HepG2 (cell line): Measurements from ENCODE around the gene JPH3. TPM values are rescaled to one million over a fixed set of nuclear protein-coding genes. Genes with fewer than 3 reads are reported as not detected.

ENCODE experiments used
- ARNTL ChIP-seq: sonication (generic); formaldehyde crosslinking; IDR thresholded peaks from 2 replicates; pipeline ENCODE4 v1.4.0; 2020; ENCODE audit warnings: mild to moderate bottlenecking, missing genetic modification reagents
- ISX ChIP-seq: sonication (generic); formaldehyde crosslinking; conservative IDR thresholded peaks from 2 replicates; pipeline ENCODE4 v1.5.0; 2020; ENCODE audit warnings: missing genetic modification reagents
- SAP130 ChIP-seq: IDR thresholded peaks from 2 replicates; pipeline ENCODE4 v1.6.1; 2016; ENCODE audit warnings: low read depth
- SCMH1 ChIP-seq: sonication (generic); formaldehyde crosslinking; IDR thresholded peaks from 2 replicates; pipeline ENCODE4 v1.9.0; 2021; ENCODE audit warnings: missing genetic modification reagents, mild to moderate bottlenecking, borderline replicate concordance
- SETDB1 ChIP-seq: sonication (generic); formaldehyde crosslinking; IDR thresholded peaks from 2 replicates; pipeline ENCODE4 v1.5.1; 2020; ENCODE audit warnings: missing genetic modification reagents, mild to moderate bottlenecking, borderline replicate concordance
- THAP8 ChIP-seq: sonication (generic); formaldehyde crosslinking; IDR thresholded peaks from 2 replicates; pipeline ENCODE4 v1.5.1; 2020; ENCODE audit warnings: missing genetic modification reagents, mild to moderate bottlenecking, borderline replicate concordance
- ZBTB3 ChIP-seq: sonication (generic); formaldehyde crosslinking; IDR thresholded peaks from 2 replicates; pipeline ENCODE4 v1.4.0; 2020; ENCODE audit warnings: low read depth, mild to moderate bottlenecking, moderate library complexity, missing genetic modification reagents, borderline replicate concordance
- ZFP1 ChIP-seq: IDR thresholded peaks from 2 replicates; pipeline ENCODE4 v1.6.1; 2016
- ZNF263 ChIP-seq: sonication (generic); formaldehyde crosslinking; IDR thresholded peaks from 2 replicates; pipeline ENCODE4 v1.4.0; 2020; ENCODE audit warnings: missing genetic modification reagents
- ZNF589 ChIP-seq: sonication (generic); formaldehyde crosslinking; conservative IDR thresholded peaks from 2 replicates; pipeline ENCODE4 v1.8.0; 2022; ENCODE audit warnings: mild to moderate bottlenecking, moderate library complexity, missing genetic modification reagents
- ZNF776 ChIP-seq: sonication (generic); formaldehyde crosslinking; IDR thresholded peaks from 2 replicates; pipeline ENCODE4 v1.4.0; 2020; ENCODE audit warnings: mild to moderate bottlenecking, missing genetic modification reagents
- ZNF780A ChIP-seq: sonication (generic); formaldehyde crosslinking; IDR thresholded peaks from 2 replicates; pipeline ENCODE4 v1.8.0; 2022; ENCODE audit warnings: mild to moderate bottlenecking, missing genetic modification reagents, moderate library complexity
- ZSCAN21 ChIP-seq: sonication (generic); formaldehyde crosslinking; IDR thresholded peaks from 2 replicates; pipeline ENCODE4 v1.8.0; 2022; ENCODE audit warnings: mild to moderate bottlenecking, missing genetic modification reagents, moderate library complexity, borderline replicate concordance
- polyA plus RNA-seq, 8 experiments: library from polyadenylated mRNA; depleted of rRNA in 3 of 8; stranded (reverse) in 7 of 8; unstranded in 1 of 8; fragments of >200 nt; fragmentation: Illumina TruSeq in 4 of 8; extraction: Trizol in 4 of 8; gene quantifications; 2 replicates each; pipeline versions ENCODE4 v1.2.1 to v1.2.3, GENCODE V29; 2011 to 2016; ENCODE audit warnings: low read depth in 4 of 8, missing spikeins in 1 of 8, mixed read lengths in 1 of 8; ENCODE audit not compliant: insufficient read depth in 1 of 8
- total RNA-seq, 5 experiments: library from RNA; depleted of rRNA; stranded (reverse); fragments of >200 nt; fragmentation: Illumina TruSeq; extraction: Trizol; gene quantifications; 2 replicates each; pipeline ENCODE4 v1.2.3, GENCODE V29; 2016; ENCODE audit warnings: low read depth in 1 of 5
- TF ChIP-seq, protein P1 (sequence below), 2 experiments: fragments of 450-650 bp in 1 of 2; sonication (generic) in 1 of 2; formaldehyde crosslinking in 1 of 2; IDR thresholded peaks; 2 replicates each; pipeline versions ENCODE4 v1.6.1 to v1.8.0; 2016 to 2022; ENCODE audit warnings: antibody characterized with exemption in 1 of 2, mild to moderate bottlenecking in 1 of 2, missing genetic modification reagents in 1 of 2
- TF ChIP-seq, protein P2 (sequence below): sonication (generic); formaldehyde crosslinking; IDR thresholded peaks from 2 replicates; pipeline ENCODE4 v1.5.0; 2020; ENCODE audit warnings: missing genetic modification reagents, mild to moderate bottlenecking, borderline replicate concordance
- TF ChIP-seq, protein P3 (sequence below): sonication (generic); formaldehyde crosslinking; IDR thresholded peaks from 2 replicates; pipeline ENCODE4 v1.4.0; 2020; ENCODE audit warnings: missing genetic modification reagents, borderline replicate concordance

The JPH3 gene
- total and polyA plus RNA-seq, 2 of the 13 experiments (the other 11 are each of a cell fraction or from before 2014, with no cell fraction given): not detected

GRCh38 chr16:87661561-87661960 lies 59.3 kb downstream of the JPH3 start (continued):
- TF ChIP-seq, protein P1, sequence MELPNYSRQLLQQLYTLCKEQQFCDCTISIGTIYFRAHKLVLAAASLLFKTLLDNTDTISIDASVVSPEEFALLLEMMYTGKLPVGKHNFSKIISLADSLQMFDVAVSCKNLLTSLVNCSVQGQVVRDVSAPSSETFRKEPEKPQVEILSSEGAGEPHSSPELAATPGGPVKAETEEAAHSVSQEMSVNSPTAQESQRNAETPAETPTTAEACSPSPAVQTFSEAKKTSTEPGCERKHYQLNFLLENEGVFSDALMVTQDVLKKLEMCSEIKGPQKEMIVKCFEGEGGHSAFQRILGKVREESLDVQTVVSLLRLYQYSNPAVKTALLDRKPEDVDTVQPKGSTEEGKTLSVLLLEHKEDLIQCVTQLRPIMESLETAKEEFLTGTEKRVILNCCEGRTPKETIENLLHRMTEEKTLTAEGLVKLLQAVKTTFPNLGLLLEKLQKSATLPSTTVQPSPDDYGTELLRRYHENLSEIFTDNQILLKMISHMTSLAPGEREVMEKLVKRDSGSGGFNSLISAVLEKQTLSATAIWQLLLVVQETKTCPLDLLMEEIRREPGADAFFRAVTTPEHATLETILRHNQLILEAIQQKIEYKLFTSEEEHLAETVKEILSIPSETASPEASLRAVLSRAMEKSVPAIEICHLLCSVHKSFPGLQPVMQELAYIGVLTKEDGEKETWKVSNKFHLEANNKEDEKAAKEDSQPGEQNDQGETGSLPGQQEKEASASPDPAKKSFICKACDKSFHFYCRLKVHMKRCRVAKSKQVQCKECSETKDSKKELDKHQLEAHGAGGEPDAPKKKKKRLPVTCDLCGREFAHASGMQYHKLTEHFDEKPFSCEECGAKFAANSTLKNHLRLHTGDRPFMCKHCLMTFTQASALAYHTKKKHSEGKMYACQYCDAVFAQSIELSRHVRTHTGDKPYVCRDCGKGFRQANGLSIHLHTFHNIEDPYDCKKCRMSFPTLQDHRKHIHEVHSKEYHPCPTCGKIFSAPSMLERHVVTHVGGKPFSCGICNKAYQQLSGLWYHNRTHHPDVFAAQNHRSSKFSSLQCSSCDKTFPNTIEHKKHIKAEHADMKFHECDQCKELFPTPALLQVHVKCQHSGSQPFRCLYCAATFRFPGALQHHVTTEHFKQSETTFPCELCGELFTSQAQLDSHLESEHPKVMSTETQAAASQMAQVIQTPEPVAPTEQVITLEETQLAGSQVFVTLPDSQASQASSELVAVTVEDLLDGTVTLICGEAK (IDR thresholded peaks at IDR 0.05): no peak
- TF ChIP-seq, protein P1 (CRISPR knock-in tag; IDR thresholded peaks at IDR 0.05): no peak
- TF ChIP-seq ZSCAN21 (CRISPR knock-in tag) (peak; percentile 49; the same call in 1 of the 2 replicates), ZNF776 (CRISPR knock-in tag) (no peak), ZNF589 (CRISPR knock-in tag) (peak; percentile 78), THAP8 (no peak), SETDB1 (CRISPR knock-in tag) (no peak), SAP130 (CRISPR knock-in tag) (peak; percentile 57), ARNTL (0 out of 2 replicates have a peak, but pooled peaks have one; percentile 30), ZNF263 (CRISPR knock-in tag) (peak; percentile 55; the same call in 1 of the 2 replicates), ZNF780A (peak; percentile 88), SCMH1 (CRISPR knock-in tag) (no peak), ZBTB3 (CRISPR knock-in tag) (no peak), ZFP1 (CRISPR knock-in tag) (0 out of 2 replicates have a peak, but pooled peaks have one; percentile 35), ISX (CRISPR knock-in tag) (peak; percentile 88; the same call in 1 of the 2 replicates)
- TF ChIP-seq, protein P2, sequence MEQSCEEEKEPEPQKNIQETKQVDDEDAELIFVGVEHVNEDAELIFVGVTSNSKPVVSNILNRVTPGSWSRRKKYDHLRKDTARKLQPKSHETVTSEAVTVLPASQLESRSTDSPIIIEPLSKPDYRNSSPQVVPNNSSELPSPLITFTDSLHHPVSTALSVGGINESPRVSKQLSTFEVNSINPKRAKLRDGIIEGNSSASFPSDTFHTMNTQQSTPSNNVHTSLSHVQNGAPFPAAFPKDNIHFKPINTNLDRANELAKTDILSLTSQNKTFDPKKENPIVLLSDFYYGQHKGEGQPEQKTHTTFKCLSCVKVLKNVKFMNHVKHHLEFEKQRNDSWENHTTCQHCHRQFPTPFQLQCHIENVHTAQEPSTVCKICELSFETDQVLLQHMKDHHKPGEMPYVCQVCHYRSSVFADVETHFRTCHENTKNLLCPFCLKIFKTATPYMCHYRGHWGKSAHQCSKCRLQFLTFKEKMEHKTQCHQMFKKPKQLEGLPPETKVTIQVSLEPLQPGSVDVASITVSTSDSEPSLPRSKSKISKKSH (CRISPR knock-in tag): 0 out of 2 replicates have a peak, but pooled peaks have one; percentile 16
- TF ChIP-seq, protein P3, sequence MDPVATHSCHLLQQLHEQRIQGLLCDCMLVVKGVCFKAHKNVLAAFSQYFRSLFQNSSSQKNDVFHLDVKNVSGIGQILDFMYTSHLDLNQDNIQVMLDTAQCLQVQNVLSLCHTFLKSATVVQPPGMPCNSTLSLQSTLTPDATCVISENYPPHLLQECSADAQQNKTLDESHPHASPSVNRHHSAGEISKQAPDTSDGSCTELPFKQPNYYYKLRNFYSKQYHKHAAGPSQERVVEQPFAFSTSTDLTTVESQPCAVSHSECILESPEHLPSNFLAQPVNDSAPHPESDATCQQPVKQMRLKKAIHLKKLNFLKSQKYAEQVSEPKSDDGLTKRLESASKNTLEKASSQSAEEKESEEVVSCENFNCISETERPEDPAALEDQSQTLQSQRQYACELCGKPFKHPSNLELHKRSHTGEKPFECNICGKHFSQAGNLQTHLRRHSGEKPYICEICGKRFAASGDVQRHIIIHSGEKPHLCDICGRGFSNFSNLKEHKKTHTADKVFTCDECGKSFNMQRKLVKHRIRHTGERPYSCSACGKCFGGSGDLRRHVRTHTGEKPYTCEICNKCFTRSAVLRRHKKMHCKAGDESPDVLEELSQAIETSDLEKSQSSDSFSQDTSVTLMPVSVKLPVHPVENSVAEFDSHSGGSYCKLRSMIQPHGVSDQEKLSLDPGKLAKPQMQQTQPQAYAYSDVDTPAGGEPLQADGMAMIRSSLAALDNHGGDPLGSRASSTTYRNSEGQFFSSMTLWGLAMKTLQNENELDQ (CRISPR knock-in tag): peak; percentile 93; the same call in 1 of the 2 replicates
